Neutrophil (primary cell): ENCODE measurements around the gene TMOD2.
A peak's percentile ranks its signal among the peaks of the same experiment; 100 is the strongest.

Source experiments
- H3K27ac ChIP-seq: fragments of 200-600 bp; sonication (generic); 2 replicates; pipeline ENCODE4 v1.5.1; 2016; ENCODE audit warnings: mild to moderate bottlenecking, moderate library complexity
- H3K27me3 ChIP-seq: fragments of 200-600 bp; sonication (generic); 2 replicates; pipeline ENCODE4 v1.6.0; 2016; ENCODE audit warnings: mild to moderate bottlenecking
- H3K36me3 ChIP-seq: fragments of 200-600 bp; sonication (generic); 2 replicates; pipeline ENCODE4 v1.5.1; 2017
- H3K4me1 ChIP-seq, 2 experiments: fragments of 200-600 bp in 1 of 2; sonication (generic) in 1 of 2; 1 replicate in 1 of 2; 2 replicates in 1 of 2; pipeline versions ENCODE4 v1.5.1 to v1.6.1; 2013 to 2016; ENCODE audit warnings: low read depth in 1 of 2, low read length in 1 of 2, mild to moderate bottlenecking in 1 of 2, moderate library complexity in 1 of 2; ENCODE audit not compliant: control insufficient read depth in 1 of 2, insufficient read depth in 1 of 2
- H3K4me3 ChIP-seq, 2 experiments: fragments of 200-600 bp in 1 of 2; sonication (generic) in 1 of 2; 1 replicate in 1 of 2; 2 replicates in 1 of 2; pipeline ENCODE4 v1.5.1; 2013 to 2016; ENCODE audit warnings: low read depth in 1 of 2, low read length in 1 of 2, mild to moderate bottlenecking in 1 of 2, moderate library complexity in 1 of 2
- H3K9me3 ChIP-seq: fragments of 200-600 bp; sonication (generic); 2 replicates; pipeline ENCODE4 v1.5.1; 2016
- CTCF ChIP-seq: fragments of 200-600 bp; sonication (generic); IDR thresholded peaks from 2 replicates; pipeline ENCODE4 v1.5.1; 2016; ENCODE audit warnings: antibody characterized with exemption

Gene TMOD2

GRCh38 chr15:51750792-51751696 is at the start of gene TMOD2:
Gene TMOD2 (plus strand): TSS chr15:51751597. CDS start chr15:51766442, 14,845 bp downstream.
- no peaks in the 10 kb centered on the region for H3K9me3 ChIP-seq
- H3K4me1 ChIP-seq, result peaks cover 46 to 48% of the 10 kb centered on the region in 2 experiments
- no peak for TF ChIP-seq CTCF
- peaks cover 25% of the 10 kb centered on the region for H3K27me3 ChIP-seq
- H3K27ac ChIP-seq, result peak within 1 kb of the TSS; percentile 67
- H3K36me3 ChIP-seq, result no peaks in the 10 kb centered on the region
- peak within 1 kb of the TSS; percentile 75 to 83 for H3K4me3 ChIP-seq

GRCh38 chr15:51702710-51703109 is 48.7 kb upstream of the TMOD2 start:
- peaks cover 43% of the 10 kb centered on the region for H3K27me3 ChIP-seq
- H3K4me1 ChIP-seq, result no peaks in the 10 kb centered on the region
- no peaks in the 10 kb centered on the region for H3K9me3 ChIP-seq
- no peak overlapping the region for H3K27ac ChIP-seq
- H3K36me3 ChIP-seq, result no peaks in the 10 kb centered on the region
- no peak for TF ChIP-seq CTCF
- H3K4me3 ChIP-seq, result no peak overlapping the region

GRCh38 chr15:51706291-51706690 is 45.1 kb upstream of the TMOD2 start:
- no peaks in the 10 kb centered on the region for H3K4me1 ChIP-seq

GRCh38 chr15:51706926-51707608 is 44.3 kb upstream of the TMOD2 start:
- Histone ChIP-seq H3K36me3 (no peaks in the 10 kb centered on the region), H3K9me3 (no peaks in the 10 kb centered on the region), H3K4me1 (no peaks in the 10 kb centered on the region), H3K27ac (no peak overlapping the region), H3K27me3 (peaks cover 8% of the 10 kb centered on the region), H3K4me3 (no peak overlapping the region)
- TF ChIP-seq CTCF, result no peak

More at GRCh38 chr15:51706291-51706690, 45.1 kb upstream of the TMOD2 start:
- no peaks in the 10 kb centered on the region for H3K9me3 ChIP-seq
- TF ChIP-seq CTCF, result no peak
- H3K36me3 ChIP-seq, result no peaks in the 10 kb centered on the region
- H3K27me3 ChIP-seq, result peaks cover 12% of the 10 kb centered on the region
- no peak overlapping the region for H3K4me3 ChIP-seq
- no peak overlapping the region for H3K27ac ChIP-seq

- Histone ChIP-seq H3K36me3 (no peaks in the 10 kb centered on the region), H3K4me1 (no peaks in the 10 kb centered on the region), H3K4me3 (no peak overlapping the region), H3K9me3 (no peaks in the 10 kb centered on the region), H3K27ac (no peak overlapping the region), H3K27me3 (peaks cover 6% of the 10 kb centered on the region)
- TF ChIP-seq CTCF, result no peak
Measured at GRCh38 chr15:51708013-51708412, 43.4 kb upstream of the TMOD2 start.
